Urothelium cell line (cell line): ENCODE results near the gene HK1.
A peak's percentile ranks its signal among the peaks of the same experiment; 100 is the strongest.
"Not testable (repeated sequence)": the region's sequence is repeated elsewhere in the genome, so short reads cannot be mapped to it uniquely, and the experiment has no call there.

Experiments
- DNase-seq: peaks from one replicate; pipeline ENCODE4 v3.0.0; 2011; ENCODE audit warnings: low spot score, mixed read lengths
- FAIRE-seq: peaks from 2 replicates; lab custom pipeline; 2011; peaks lifted over from hg19 to GRCh38; lab: Jason Lieb, UNC

Gene HK1

DNA sequence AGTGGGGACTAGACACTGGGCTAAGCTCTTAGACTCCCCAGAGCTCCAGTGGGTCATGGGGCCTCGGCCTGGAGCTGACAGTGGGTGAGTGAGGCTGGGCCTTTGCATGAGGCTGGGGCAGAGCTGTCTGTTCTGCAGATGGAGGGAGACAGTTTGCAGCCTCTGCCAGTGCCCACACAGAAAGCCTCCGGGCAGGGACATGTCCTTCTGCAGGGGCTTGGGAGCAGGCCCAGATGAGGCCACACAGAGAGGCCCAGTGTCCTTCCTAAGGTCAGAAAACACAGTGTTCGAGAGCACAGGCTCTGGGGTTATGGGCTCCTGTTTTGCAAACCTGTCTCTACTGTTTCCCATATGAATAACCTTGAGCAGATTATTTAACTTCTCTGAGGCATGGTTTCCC is 25.1 kb upstream of the HK1 start:
- no peak for DNase-seq
- FAIRE-seq, result no peak

DNA sequence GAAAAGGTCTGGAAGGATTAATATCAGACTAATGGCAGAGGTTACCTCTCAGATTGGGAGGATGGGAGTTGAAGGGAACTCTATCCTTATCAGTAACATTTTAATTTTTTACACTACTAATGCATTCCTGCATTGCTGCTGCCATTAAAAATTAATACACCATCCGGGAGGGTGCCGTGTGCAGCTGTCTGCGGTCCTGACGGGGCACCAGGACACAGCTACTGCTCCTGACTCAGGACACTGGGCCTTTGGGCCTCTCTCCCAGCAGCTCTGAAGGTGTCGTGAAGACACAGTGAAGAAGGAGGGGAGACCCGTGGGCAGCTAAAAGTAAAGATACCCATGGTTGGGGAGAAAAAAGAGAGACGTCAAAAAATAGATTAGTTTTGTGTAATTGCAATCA is 23.4 kb upstream of the HK1 start:
- DNase-seq, result no peak
- FAIRE-seq, result no peak

DNA sequence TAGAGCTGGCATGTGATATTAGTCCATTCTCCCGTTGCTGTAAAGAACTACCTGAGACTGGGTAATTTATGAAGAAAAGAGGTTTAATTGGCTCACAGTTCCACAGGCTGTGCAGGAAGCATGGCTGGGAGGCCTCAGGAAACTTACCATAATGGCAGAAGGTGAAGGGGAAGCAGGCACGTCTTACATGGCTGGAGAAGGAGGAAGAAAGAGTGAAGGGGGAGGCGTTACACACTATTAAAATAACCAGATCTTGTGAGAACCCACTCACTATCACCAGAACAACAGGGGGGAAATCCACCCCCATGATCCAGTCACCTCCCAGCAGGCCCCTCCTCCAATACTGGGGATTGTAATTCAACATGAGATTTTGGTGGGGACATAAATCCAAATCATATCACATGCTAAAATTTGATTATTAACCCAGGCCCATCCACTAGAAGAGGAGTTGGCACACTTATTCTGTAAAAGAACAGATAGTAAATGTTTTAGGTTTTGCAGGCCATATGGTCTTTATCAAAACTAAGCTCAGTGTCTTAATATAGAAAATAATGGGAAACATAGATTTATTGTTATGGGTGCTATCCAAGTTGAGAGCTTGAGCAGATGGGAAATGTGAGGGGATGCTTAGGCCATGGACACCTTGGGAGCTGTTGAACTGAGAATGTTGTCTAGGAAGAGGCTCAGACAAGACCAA is 18.6 kb upstream of the HK1 start:
- FAIRE-seq (no peak), DNase-seq (no peak)

DNA sequence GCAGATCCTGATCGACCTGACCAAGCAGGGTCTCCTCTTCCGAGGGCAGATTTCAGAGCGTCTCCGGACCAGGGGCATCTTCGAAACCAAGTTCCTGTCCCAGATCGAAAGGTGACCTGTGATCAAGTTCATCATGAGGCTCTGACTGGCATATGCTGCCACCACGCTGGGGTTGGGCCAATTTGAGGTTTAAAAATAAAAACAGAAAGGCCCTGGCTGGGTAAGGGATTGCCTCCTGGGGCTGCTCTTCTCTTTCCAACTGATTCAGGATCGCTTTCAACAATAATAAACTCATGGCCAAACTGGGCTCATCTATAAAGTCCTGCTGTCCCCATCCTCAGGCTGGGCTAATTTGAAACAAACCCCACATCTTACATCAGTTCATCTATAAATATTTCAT is 17.1 kb upstream of the HK1 start:
- DNase-seq, result no peak
- FAIRE-seq, result no peak

DNA sequence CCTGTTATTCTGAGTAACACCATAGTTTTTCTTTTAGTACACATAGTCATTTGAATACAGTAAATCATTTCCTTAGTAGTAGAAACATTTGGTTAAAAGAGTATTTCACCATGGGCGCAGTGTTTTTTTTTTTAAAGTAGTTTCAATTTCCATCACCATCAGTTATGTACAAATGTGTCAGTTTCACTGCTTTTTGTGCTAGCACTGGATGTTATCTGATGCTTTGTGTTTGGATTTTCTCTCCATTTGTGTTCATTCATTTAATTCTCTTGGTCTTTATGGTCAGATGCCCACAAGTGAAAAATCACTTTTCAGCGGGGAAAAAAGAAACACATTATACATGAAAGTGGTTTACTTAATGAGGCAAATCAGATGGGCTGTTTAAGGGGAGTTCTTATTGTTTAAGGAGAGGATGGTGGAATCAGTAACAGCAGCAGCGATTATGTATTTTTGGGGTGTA is 16.0 kb upstream of the HK1 start:
- FAIRE-seq (no peak), DNase-seq (no peak)

DNA sequence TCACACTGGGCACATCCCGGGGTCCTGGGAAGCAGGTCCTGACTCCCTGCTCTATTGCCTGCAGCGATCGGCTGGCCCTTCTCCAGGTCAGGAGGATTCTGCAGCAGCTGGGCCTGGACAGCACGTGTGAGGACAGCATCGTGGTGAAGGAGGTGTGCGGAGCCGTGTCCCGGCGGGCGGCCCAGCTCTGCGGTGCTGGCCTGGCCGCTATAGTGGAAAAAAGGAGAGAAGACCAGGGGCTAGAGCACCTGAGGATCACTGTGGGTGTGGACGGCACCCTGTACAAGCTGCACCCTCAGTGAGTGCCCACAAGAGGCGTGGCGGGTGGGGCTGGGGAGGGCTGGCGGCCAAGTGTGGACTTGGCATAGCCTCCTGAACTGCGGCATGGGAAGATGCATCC is 12.8 kb upstream of the HK1 start:
- DNase-seq (no peak), FAIRE-seq (no peak)

DNA sequence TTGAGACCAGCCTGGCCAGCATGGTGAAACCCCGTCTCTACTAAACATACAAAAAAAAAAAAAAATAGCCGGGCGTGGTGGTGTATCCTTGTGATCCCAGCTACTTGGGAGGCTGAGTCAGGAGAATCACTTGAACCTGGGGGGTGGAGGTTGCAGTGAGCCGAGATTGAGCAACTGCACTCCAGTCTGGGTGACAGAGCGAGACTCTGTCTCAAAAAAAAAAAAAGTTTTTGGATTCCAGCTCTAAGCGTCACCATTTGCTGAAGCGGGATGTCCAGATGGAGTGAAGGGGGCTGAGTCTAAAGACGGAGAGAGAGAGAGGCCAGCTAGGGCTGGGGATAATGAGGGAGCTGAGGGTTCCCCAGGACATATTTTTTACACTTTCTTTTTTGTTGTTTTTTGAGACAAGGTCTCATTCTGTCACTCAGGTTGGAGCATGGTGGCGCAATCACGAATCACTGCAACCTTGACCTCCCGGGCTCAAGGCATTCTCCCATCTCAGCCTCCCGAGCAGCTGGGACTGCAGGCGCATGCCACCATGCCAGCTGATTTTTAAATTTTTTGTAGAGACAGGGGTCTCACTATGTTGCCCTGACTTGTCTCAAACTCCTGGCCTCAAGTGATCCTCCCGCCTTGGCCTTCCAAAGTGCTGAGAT is 9.4 kb upstream of the HK1 start:
- DNase-seq, result peak; percentile 38
- no peak for FAIRE-seq

DNA sequence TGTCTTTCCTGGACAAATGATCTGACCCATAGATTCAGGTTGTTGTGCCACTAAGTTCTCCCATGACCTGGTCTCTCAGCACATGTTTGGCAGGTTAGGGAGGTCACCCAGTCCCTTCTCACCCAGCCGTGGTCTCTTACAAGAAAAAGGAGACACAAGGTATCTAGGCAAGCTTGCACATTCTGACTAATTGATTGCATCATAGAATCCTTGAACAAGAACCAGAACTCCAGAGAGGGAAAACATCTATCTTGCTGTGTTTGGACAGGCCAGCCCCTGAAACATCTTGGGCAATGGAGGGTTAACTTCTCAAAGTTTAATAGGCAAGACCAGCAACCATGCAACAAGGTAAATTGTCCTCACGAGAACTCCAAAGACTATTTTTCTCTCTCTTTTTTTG is 8.5 kb upstream of the HK1 start:
- DNase-seq (no peak), FAIRE-seq (no peak)

DNA sequence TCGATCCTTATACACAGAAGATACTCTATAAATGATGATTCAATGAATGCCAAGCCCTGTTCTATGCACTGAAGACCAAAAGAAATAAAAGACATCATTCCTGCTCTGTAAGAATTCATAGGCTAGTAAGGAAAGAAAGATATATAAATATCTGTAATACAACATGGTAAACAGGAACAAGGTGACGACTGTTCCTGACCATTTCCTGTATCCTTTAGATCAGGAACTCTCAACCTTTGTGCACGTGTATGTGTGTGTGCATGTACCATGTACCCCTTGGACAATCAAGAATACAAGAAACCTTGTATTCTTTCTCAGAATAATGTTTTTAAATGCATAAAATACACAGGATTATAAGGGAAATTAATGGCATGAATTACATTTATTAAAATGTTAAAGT is 7.3 kb upstream of the HK1 start:
- FAIRE-seq (no peak), DNase-seq (no peak)

DNA sequence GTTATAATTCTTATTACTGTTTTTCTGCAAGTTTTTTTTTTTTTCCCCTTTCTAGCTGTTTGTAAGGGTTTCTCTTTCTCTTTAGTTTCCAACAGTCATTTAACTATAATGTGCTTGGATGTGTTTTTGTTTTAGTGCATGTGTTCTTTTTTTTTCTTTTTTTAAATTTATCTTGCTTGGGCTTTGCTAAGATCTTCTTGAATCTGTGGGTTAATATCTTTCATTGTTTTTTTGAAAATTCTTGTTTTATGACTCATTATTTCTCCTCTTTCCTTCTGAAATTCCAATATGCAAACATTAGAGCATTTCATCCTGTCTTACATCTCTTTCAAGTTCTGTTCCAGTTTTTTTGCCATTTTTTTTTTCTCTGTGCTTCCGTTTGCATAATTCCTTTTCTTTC is 5.7 kb upstream of the HK1 start:
- DNase-seq, result peak; percentile 26
- FAIRE-seq, result no peak

DNA sequence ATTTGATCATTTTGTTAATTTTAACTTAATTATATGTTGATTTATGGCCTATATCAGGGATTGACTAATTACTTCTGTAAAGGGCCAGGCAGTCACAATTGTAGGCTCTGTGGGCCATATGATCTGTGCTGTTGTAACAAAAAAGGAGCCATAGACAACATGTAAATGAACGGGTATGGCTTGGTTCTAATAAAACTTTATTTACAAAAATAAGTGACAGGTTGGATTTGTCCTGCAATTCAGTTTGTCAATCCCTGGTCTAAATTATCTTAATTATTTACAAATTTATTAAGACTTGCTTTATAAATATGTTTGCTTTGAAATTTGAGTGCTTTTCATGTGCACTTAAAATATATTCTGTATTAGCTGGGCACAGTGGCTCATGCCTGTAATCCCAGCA is 2.9 kb upstream of the HK1 start:
- FAIRE-seq (no peak), DNase-seq (no peak)

DNA sequence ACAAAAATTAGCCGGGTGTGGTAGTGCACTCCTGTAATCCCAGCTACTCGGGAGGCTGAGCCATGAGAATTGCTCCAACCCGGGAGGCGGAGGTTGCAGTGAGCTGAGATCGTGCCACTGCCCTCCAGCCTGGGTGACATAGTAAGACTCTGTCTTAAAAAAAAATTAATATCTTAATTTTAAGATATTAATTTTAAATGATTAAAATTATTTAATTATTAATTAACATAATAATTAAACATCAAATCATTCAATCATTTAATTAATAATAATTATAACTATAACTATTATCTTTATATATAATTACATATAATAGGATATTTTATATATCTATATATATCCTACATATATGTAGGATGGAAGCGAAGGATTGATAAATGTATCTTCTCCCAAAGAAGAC is 1.8 kb upstream of the HK1 start:
- no peak for FAIRE-seq
- no peak for DNase-seq

DNA sequence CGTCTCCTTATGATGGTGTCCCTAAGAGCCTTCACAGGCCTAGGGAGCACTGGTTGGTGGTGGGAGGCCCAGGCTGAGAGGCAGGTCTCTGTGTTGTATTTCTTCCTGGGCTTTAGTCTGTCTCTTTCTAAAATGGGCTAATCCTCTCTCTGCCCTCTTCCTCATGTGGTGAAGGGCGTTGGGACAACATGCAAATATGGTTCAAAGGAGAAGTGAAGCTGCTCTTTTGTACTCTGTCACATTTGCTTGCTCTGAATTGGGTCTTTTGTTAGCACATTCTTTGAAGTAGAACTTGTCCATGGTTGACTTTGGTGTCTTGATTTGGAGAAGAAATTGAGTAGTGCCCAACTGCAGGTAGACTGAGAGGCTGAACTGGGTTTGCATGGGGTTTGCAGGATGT is 814 bp downstream of the HK1 start:
- FAIRE-seq (no peak), DNase-seq (no peak)

DNA sequence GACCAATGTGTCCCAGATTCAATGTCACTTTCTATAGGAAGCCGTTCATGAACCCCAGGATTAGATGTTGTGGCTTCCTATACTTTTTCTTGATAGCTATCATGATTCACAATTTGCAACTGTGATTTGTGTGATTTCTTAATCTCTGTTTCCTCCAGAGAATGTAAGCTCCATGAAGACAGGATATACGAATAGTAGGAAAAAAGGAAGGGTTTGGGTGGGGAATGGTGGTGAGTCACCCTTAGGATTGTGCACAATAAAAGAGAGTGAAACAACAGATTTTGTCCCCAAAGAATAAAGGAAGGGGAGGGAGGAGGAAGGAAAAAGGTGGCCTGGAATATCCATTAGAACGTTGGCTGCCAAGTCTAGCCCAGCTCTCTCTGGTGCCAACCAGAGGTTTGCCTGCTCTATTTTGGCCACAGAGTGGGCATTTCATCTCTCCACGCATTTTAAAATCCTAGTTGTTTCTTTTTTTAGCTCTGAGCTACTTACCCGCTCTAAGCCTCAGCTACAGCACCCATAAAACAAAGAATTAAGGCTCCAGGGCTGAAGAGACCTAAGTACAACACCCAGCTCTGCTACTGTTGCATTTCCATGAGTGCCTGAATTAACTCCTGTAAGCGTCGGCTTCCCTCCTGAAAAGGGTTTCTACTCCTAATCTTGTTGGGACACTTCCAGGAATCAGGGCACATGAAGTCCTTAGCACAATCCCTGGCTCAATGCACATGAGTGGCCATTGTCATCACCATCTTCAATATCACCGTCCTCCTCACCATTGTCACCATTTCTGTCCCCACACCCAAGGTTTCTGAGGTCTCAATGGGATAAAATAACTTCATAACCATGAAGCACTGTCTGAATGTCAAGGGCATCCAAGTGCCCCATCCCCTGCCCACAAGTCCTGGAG is 3.5 kb downstream of the HK1 start:
- no peak for DNase-seq
- peak; percentile 17 for FAIRE-seq

DNA sequence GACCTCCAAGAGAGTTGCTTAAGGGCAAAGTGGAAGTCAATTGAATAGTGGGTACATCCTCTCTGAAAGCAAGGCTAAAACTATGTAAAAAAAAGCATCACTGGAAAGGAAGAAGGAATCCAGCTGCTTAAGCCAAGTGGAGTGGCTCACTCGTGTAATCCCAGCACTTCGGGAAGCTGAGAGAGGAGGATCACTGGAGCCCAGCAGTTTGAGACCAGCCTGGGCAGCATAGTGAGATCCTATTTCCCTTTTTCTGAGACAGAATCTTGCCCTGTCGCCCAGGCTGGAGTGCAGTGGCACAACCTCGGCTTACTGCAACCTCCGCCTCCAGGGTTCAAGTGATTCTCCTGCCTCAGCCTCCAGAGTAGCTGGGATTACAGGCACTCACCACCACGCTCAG is 6.1 kb downstream of the HK1 start:
- FAIRE-seq, DNase-seq: not testable (repeated sequence)

DNA sequence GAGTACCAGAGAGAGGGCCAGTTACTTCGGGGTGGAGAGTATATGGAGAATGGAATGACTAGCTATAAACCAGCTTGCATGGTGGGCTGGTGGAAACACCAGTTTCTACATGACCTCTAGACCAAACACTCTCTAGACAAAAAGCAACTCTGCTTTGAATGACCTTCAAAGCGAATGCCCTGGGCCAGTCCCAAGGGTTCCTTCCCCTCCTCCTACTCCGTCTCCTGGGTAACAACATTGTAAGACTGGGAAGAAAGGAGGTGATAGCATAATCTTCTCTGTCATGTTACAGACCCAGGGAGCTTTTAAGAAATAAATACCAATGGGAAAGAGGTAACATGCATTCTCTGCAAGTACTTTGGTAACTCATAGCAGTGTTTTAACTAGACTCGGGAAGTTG is 7.4 kb downstream of the HK1 start:
- DNase-seq (no peak), FAIRE-seq (no peak)

DNA sequence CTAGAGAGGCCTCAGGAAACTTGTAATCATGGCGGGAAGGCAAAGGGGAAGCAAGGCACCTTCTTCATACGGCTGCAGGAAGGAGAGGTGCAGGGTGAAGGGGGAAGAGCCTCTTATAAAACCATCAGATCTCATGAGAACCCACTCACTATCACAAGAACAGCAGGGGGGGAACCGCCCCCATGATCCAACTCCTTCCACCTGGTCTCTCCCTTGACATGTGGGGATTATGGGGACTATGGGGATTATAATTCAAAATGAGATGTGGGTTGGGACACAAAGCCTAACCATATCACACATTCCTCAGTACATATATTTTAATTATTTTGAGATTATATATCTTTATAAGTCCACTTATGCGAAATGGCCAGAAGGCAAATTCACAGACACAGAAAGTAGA is 8.9 kb downstream of the HK1 start:
- FAIRE-seq (no peak), DNase-seq (no peak)

DNA sequence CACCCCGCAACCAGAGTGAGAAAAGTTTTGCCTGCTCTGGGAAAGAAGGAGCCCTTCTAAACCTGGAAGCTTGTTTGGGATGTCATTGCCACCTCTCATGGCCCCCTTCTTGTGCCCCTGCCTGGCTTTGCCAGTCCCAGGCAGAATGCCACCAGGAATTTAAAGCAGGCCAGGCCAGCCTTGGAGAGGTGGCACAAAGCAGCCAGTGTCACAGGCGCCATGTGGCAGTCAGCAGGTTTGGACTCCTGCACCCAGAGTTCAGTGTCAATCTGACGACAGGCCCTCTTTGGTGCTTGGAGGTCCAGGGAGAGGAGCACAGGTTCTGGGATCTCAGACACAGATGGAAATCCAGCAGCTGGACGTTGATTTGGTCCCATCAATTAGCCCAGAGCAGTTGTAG is 12.7 kb downstream of the HK1 start:
- FAIRE-seq, result no peak

DNA sequence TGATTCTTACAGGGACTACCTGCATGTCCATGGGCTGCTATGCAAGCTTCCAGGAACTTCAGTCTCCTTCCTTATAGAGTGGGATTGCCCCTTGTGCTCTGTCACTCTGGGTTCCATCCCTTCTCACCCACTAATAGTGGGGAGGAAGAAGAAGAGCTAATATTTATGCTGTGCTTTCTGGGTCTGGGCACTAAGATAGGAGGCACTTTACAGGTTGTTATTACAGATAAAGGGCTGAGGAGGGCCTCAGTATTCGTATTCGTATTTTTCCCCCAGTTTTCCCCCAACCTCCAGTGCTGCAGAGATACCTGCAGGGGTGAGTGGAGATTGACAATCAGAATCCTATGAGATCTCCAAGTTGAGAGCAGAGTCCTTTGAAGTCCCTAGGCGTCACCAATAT is 14.2 kb downstream of the HK1 start:
- DNase-seq (no peak), FAIRE-seq (no peak)

More for the DNA sequence above, 12.7 kb downstream of the HK1 start:
- no peak for DNase-seq

DNA sequence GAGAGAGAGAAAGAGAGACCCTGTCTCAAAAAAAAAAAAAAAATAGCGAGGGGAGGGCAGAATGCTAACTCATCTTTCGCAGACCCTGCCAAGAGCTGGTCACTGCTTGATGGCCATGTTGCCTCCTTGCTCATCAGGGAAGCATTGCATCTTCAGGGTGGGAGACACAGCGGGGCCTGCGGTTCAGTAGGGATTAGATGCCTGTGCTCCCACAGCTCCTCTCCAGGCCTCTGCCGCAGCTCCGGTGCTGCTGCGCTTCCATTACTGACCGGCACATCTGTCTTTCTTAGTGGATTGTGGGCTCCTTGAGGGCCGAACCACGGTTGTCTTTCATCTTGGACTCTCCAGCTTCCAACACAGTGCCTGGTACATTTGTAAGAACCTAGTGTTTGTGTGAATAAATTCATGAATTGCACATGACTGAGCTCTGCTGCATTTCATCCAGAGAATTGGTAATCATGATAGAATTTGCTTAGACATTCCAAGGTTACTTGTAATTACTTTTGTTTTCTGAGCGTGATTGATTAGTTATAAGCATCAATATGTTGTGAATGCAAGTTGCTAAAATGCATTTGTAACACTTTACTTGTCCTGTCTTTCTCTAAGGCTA is 16.8 kb downstream of the HK1 start:
- FAIRE-seq (no peak), DNase-seq (no peak)

DNA sequence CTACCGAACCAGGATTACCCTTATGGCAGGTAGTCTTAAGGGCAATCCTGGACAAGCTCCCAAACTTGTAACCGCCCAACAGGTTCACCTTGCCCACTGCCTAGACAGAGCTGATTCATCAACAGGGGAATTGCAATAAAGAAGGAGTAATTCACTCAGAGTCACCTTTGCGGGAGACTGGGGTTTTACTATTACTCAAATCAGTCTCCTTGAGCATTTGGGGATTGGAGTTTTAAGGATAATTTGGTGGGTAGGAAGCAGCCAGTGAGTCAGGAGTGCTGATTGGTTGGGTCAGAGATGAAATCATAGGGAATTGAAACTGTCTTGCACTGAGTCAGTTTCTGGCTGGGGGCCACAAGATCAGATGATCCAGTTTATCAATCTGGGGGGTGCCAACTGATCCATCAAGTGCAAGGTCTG is 25.3 kb downstream of the HK1 start:
- FAIRE-seq, result no peak
- no peak for DNase-seq
